ENCODE data around the gene ARPC5.

ARPC5 gene

DNA sequence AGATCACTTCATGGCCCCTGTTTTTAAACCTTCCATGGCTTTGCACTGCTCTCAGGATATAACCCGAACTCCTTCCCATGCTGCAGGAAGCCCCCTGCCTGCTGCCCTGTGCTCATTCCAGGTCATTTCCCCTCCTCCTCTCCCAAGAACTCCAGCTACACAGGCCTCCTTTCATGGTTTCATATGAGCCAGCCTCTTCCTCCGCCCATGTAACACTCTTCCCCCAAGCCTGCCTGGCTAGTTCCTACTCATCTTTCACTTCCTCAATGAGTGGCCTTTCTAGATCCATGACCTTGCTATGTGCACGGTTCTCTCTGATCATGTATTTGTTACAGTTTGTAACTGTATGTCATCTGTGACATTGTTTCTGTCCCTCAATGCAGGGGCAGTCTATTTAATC, 42.2 kb downstream of the ARPC5 start:
- TF ChIP-seq, protein P1, sequence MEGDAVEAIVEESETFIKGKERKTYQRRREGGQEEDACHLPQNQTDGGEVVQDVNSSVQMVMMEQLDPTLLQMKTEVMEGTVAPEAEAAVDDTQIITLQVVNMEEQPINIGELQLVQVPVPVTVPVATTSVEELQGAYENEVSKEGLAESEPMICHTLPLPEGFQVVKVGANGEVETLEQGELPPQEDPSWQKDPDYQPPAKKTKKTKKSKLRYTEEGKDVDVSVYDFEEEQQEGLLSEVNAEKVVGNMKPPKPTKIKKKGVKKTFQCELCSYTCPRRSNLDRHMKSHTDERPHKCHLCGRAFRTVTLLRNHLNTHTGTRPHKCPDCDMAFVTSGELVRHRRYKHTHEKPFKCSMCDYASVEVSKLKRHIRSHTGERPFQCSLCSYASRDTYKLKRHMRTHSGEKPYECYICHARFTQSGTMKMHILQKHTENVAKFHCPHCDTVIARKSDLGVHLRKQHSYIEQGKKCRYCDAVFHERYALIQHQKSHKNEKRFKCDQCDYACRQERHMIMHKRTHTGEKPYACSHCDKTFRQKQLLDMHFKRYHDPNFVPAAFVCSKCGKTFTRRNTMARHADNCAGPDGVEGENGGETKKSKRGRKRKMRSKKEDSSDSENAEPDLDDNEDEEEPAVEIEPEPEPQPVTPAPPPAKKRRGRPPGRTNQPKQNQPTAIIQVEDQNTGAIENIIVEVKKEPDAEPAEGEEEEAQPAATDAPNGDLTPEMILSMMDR (conservative IDR thresholded peaks at IDR 0.05; ENCODE audit: low read depth) = no peak
- ChIA-PET POLR2A (ENCODE audit: low non-redundant PET) (no interaction called here), CTCF (no interaction called here)
- H3K27ac ChIP-seq = no peak overlapping the region
- DNase-seq (ENCODE audit: low spot score) = no peak

DNA sequence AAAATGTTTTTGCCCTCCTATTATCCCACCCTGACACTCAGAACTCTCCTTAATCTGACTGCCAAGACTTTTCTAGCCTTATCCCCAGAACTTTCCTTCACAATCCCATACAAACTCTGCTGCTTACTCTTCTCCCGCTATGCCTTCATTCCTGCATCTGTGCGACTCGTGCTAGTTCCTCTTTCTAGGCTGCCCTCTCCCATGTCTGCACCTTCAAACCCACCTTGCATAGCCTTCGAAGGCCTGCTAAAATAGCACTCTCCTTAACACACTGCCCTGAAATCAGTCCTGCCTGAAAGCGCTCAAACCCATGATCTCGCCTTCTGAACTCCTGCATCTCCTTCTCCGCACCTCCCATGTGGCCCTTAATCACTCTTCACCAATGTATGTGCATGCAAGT, 42.9 kb downstream of the ARPC5 start:
- POLR2A ChIA-PET (ENCODE audit: low non-redundant PET) = no interaction called here
- CTCF ChIA-PET = no interaction called here
- no peak for DNase-seq (ENCODE audit: low spot score)
- TF ChIP-seq, protein P1 (conservative IDR thresholded peaks at IDR 0.05; ENCODE audit: low read depth) = no peak
- no peak overlapping the region for H3K27ac ChIP-seq

DNA sequence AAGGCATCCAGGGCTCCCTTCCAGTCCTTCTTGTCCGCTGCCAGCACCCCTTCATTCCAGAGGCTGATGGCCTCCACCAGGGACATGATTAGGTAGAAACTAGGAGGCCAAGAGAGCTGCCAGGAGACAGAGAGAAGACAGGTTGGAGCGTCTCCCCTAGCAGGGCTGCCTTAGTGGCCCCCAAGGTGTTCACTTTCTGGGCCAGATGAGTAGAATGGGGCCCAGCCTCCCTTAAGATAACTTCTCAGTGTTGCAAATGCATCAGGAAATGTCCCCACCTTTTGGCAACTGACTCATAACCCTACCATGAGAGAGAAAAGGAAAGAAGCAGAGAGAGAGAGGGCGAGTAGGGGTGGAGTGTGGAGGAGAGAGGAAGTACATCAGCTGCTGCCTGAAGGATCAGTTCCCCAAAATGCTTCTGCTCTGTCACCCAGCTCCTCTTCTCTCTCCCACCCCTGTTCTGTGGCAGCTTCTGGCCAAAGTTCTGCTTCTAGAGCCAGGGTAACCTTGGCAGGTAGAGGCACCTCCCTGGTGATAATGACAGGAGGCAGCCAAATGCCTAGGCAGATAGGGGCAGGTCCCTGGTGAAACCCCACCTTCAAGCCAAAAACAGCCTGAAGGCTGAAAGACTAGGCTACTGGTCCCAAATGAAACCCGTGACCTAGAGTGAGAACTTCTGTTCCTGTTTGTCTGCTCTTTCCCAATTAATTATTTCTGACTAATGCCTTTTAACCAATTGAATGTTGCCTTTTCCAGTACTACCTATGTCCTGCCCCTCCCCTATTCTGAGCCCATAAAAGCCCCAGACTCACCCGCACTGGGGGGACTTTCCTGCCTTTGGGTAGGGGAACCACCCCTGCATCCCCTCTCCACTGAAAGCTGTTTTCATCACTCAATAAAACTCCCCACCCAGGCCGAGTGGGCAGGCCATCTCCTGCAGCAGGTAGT, 45.1 kb downstream of the ARPC5 start, which contains the start of gene NCF2:
Gene NCF2, minus strand, starts transcription at position 216 of the 948 bp plus-strand sequence. Its CDS starts 130 bp downstream, at position 86.
- DNase-seq (ENCODE audit: low spot score) = peak; percentile 26
- CTCF ChIA-PET = interaction anchor here (0.6 to 1.1 kb wide), 2 partner anchors 11 to 667 kb away, joined by 3 read pairs; no protein-coding TSS in a partner anchor
- POLR2A ChIA-PET (ENCODE audit: low non-redundant PET) = no interaction called here
- TF ChIP-seq, protein P1 (conservative IDR thresholded peaks at IDR 0.05; ENCODE audit: low read depth) = no peak
- no peak within 1 kb of the TSS for H3K27ac ChIP-seq

DNA sequence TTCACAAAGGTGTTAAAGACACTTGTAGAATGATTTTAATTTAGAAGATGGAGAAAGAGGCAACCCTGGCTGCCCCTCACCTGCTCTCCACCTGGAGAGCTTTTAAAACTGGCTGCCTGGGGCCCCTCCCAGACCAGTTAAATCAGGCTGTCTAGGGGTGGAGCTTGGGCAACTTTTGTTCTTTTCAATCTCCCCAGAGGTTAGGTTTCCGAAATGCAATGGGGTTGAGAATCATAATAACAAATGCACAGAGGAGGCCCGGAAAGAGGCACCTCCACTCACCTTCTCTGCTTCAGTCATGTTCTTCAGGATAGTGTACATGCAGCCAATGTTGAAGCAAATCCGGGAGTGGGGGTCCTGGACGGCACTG, 45.7 kb downstream of the ARPC5 start:
- no peak overlapping the region for H3K27ac ChIP-seq
- no peak for DNase-seq (ENCODE audit: low spot score)
- TF ChIP-seq, protein P1 (conservative IDR thresholded peaks at IDR 0.05; ENCODE audit: low read depth) = no peak
- ChIA-PET CTCF (interaction anchor here (0.6 kb wide), 1 partner anchor 666 kb away, joined by 3 read pairs; no protein-coding TSS in a partner anchor), POLR2A (ENCODE audit: low non-redundant PET) (no interaction called here)

DNA sequence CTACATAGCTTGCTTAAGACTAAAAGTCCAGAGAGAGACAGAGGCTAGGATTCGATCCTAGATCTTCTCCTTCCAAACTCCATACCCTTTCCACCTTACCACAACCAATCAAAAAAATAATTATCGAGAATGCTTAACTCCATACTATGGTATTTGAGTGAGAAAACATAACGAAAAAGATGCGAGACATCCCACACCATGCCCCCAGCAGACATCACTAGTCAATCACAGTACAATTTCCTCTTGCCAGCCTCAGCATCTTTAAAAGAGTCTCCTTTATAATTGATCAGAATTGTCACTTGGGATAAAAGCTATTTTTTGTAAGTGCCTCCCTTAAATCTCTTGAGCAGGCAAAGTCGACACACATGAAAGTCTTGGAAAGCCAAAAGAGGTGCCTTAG, 46.2 kb downstream of the ARPC5 start:
- TF ChIP-seq, protein P1 (conservative IDR thresholded peaks at IDR 0.05; ENCODE audit: low read depth) = no peak
- no peak for DNase-seq (ENCODE audit: low spot score)
- H3K27ac ChIP-seq = no peak overlapping the region
- ChIA-PET POLR2A (ENCODE audit: low non-redundant PET) (no interaction called here), CTCF (no interaction called here)

DNA sequence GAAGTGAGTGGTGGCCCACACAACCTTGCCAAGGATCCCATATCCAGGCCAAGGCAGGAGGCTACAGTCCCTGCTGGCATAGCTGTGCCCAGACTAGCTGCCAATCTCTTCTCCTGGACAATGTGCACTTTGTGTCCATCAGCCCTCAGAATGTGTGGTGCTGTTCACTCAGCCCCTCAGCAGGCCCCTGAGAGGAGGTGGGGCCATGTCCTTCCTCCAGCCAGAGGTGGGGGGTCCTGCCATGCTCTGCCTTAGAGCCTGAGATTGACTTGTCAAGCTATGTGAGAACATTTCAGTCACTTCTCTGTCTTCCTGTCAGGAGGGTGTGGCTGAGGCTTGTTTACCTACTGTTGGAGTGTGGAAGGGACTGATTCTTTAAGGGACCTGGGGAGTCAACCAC, 46.8 kb downstream of the ARPC5 start:
- TF ChIP-seq, protein P1 (conservative IDR thresholded peaks at IDR 0.05; ENCODE audit: low read depth) = no peak
- H3K27ac ChIP-seq = no peak overlapping the region
- CTCF ChIA-PET = no interaction called here
- DNase-seq (ENCODE audit: low spot score) = no peak
- POLR2A ChIA-PET (ENCODE audit: low non-redundant PET) = no interaction called here
